Liver (tissue), 9 donors: ENCODE results near the gene SLC30A5. TPM values are rescaled to one million over a fixed set of nuclear protein-coding genes. Genes with fewer than 3 reads are reported as not detected.

Source experiments
- DNase-seq: peaks from one replicate; pipeline ENCODE4 v3.0.0-alpha.2; 2017; ENCODE audit warnings: low spot score
- H3K27ac ChIP-seq, 2 donors: one replicate each; pipeline ENCODE4 v1.7.0; 2013; ENCODE audit warnings: inconsistent platforms in 2 of 2, low read length in 2 of 2, control low read depth in 1 of 2, low read depth in 1 of 2, mild to moderate bottlenecking in 1 of 2
- H3K27me3 ChIP-seq, 4 donors: one replicate each; pipeline versions ENCODE4 v1.6.1 to v1.7.0; 2013; ENCODE audit warnings: low read length in 3 of 4, inconsistent platforms in 1 of 4, mild to moderate bottlenecking in 1 of 4, moderate library complexity in 1 of 4; ENCODE audit not compliant: control insufficient read depth in 4 of 4, insufficient read depth in 4 of 4
- H3K36me3 ChIP-seq, 4 donors: one replicate each; pipeline versions ENCODE4 v1.6.1 to v1.7.0; 2013; ENCODE audit warnings: low read length in 3 of 4, mild to moderate bottlenecking in 3 of 4, low read depth in 1 of 4, moderate library complexity in 1 of 4; ENCODE audit not compliant: control insufficient read depth in 4 of 4, insufficient read depth in 3 of 4
- H3K4me1 ChIP-seq, 4 donors: one replicate each; pipeline versions ENCODE4 v1.6.1 to v1.7.0; 2013; ENCODE audit warnings: low read length in 3 of 4, mild to moderate bottlenecking in 3 of 4, moderate library complexity in 1 of 4; ENCODE audit not compliant: control insufficient read depth in 4 of 4, insufficient read depth in 4 of 4
- H3K4me3 ChIP-seq, 3 donors: one replicate each; pipeline versions ENCODE4 v1.6.1 to v1.7.0; 2013; ENCODE audit warnings: low read length in 3 of 3, control low read depth in 1 of 3, low read depth in 1 of 3, mild to moderate bottlenecking in 1 of 3
- H3K9ac ChIP-seq, 2 donors: one replicate each; pipeline ENCODE4 v1.7.0; 2013; ENCODE audit warnings: low read length in 2 of 2, mild to moderate bottlenecking in 2 of 2, moderate library complexity in 2 of 2, control low read depth in 1 of 2, low read depth in 1 of 2
- H3K9me3 ChIP-seq, 4 donors: one replicate each; pipeline versions ENCODE4 v1.6.1 to v1.7.0; 2013; ENCODE audit warnings: low read length in 3 of 4; ENCODE audit not compliant: control insufficient read depth in 4 of 4
- ATF3 ChIP-seq: IDR thresholded peaks from 2 replicates; pipeline ENCODE4 v1.6.1; 2016; ENCODE audit warnings: antibody characterized with exemption
- CTCF ChIP-seq: fragments of 150-350 bp; IDR thresholded peaks from 2 replicates; pipeline ENCODE4 v1.5.1; 2017; ENCODE audit warnings: improper control_type of control experiment, low read depth, low read length; ENCODE audit not compliant: missing input control
- EGR1 ChIP-seq, 2 donors: IDR thresholded peaks; 2 replicates each; pipeline ENCODE4 v1.6.1; 2016 to 2018; ENCODE audit warnings: antibody characterized with exemption in 2 of 2, low read depth in 2 of 2
- FOXA1 ChIP-seq: IDR thresholded peaks from 2 replicates; pipeline ENCODE4 v1.6.1; 2016; ENCODE audit warnings: antibody characterized with exemption
- FOXA2 ChIP-seq: IDR thresholded peaks from 2 replicates; pipeline ENCODE4 v1.6.1; 2016; ENCODE audit warnings: antibody characterized with exemption
- GABPA ChIP-seq, 2 donors: IDR thresholded peaks in 1 of 2; conservative IDR thresholded peaks in 1 of 2; 2 replicates each; pipeline ENCODE4 v1.6.1; 2016; ENCODE audit warnings: antibody characterized with exemption in 2 of 2, mild to moderate bottlenecking in 1 of 2, moderate library complexity in 1 of 2
- HNF4A ChIP-seq, 2 donors: conservative IDR thresholded peaks; 2 replicates each; pipeline ENCODE4 v1.6.1; 2016; ENCODE audit warnings: antibody characterized with exemption in 2 of 2, mild to moderate bottlenecking in 2 of 2
- HNF4G ChIP-seq: IDR thresholded peaks from 2 replicates; pipeline ENCODE4 v1.6.1; 2016; ENCODE audit warnings: antibody characterized with exemption
- JUND ChIP-seq, 2 donors: IDR thresholded peaks; 2 replicates each; pipeline ENCODE4 v1.6.1; 2016; ENCODE audit warnings: antibody characterized with exemption in 2 of 2
- MAX ChIP-seq: IDR thresholded peaks from 2 replicates; pipeline ENCODE4 v1.6.1; 2016; ENCODE audit warnings: antibody characterized with exemption
- NR2F2 ChIP-seq: IDR thresholded peaks from 2 replicates; pipeline ENCODE4 v1.6.1; 2016; ENCODE audit warnings: antibody characterized with exemption
- RAD21 ChIP-seq, 2 donors: IDR thresholded peaks; 2 replicates each; pipeline ENCODE4 v1.6.1; 2016; ENCODE audit warnings: antibody characterized with exemption in 2 of 2, mild to moderate bottlenecking in 2 of 2
- REST ChIP-seq: IDR thresholded peaks from 2 replicates; pipeline ENCODE4 v1.6.1; 2016; ENCODE audit warnings: antibody characterized with exemption, mild to moderate bottlenecking
- RXRA ChIP-seq, 2 donors: IDR thresholded peaks; 2 replicates each; pipeline ENCODE4 v1.6.1; 2017 to 2018; ENCODE audit warnings: antibody characterized with exemption in 2 of 2, mild to moderate bottlenecking in 1 of 2
- SP1 ChIP-seq: IDR thresholded peaks from 2 replicates; pipeline ENCODE4 v1.6.1; 2018; ENCODE audit warnings: antibody characterized with exemption, mild to moderate bottlenecking
- TAF1 ChIP-seq: conservative IDR thresholded peaks from 2 replicates; pipeline ENCODE4 v1.6.1; 2016; ENCODE audit warnings: antibody characterized with exemption, mild to moderate bottlenecking
- YY1 ChIP-seq: IDR thresholded peaks from 2 replicates; pipeline ENCODE4 v1.6.1; 2016; ENCODE audit warnings: antibody characterized with exemption, mild to moderate bottlenecking
- ZBTB33 ChIP-seq: IDR thresholded peaks from 2 replicates; pipeline ENCODE4 v1.6.1; 2016; ENCODE audit warnings: antibody characterized with exemption
- WGBS: extraction: QIAGEN DNeasy Blood & Tissue Kit; methylation state at CpG from one replicate; pipeline ENCODE4 v1.1.7; 2013; 5-methylcytosine and 5-hydroxymethylcytosine counted together
- polyA plus RNA-seq, 2 donors: library from polyadenylated mRNA; stranded (reverse) in 1 of 2; unstranded in 1 of 2; fragments of 200-250 nt in 1 of 2; fragments of >200 nt in 1 of 2; fragmentation: Nextera tagmentation in 1 of 2; extraction: Ambion mirVana in 1 of 2; gene quantifications; one replicate each; pipeline versions ENCODE4 v1.2.1 to v1.2.3, GENCODE V29; 2013 to 2015
- total RNA-seq, 2 donors: library from RNA; depleted of rRNA; stranded (reverse); fragments of >200 nt; gene quantifications; one replicate each; pipeline ENCODE4 v1.2.3, GENCODE V29; 2014
- donor health status: healthy.
- donor health status: healthy.
- donor health status: healthy.
- donor health status: healthy.
- donor health status: healthy.

SLC30A5 gene
- total and polyA plus RNA-seq, 4 donors: 15.5 to 37.8 (median 26.2) TPM

GRCh38 chr5:69099302-69099701, 5.5 kb downstream of the SLC30A5 start:
- WGBS: 89% methylated on average over 3 of the region's 3 CpGs
- peaks cover 5 to 13% (median 9%) of the 10 kb centered on the region in 4 donors for H3K36me3 ChIP-seq
- H3K27ac ChIP-seq: no peak overlapping the region
- no peaks in the 10 kb centered on the region for H3K27me3 ChIP-seq
- H3K9ac ChIP-seq: no peak overlapping the region
- no peak for DNase-seq
- TF ChIP-seq REST (no peak), RXRA (IDR thresholded peaks at IDR 0.05) (no peak), FOXA2 (no peak), MAX (no peak), EGR1 (IDR thresholded peaks at IDR 0.05; ENCODE audit: low read depth in 2 of 2) (no peak), RAD21 (IDR thresholded peaks at IDR 0.05) (no peak), HNF4A (conservative IDR thresholded peaks at IDR 0.05) (no peak)
- no peak overlapping the region for H3K4me3 ChIP-seq
- H3K9me3 ChIP-seq: no peaks in the 10 kb centered on the region
- peaks cover 3 to 11% (median 10%) of the 10 kb centered on the region in 4 donors for H3K4me1 ChIP-seq

- Histone ChIP-seq H3K36me3 (peaks cover 14 to 49% (median 26%) of the 10 kb centered on the region in 4 donors), H3K9me3 (no peaks in the 10 kb centered on the region), H3K27ac (no peak overlapping the region), H3K4me3 (no peak overlapping the region), H3K27me3 (no peaks in the 10 kb centered on the region), H3K4me1 (no peaks in the 10 kb centered on the region), H3K9ac (no peak overlapping the region)
- WGBS: 96% methylated on average over 3 of the region's 3 CpGs
- no peak for TF ChIP-seq ZBTB33
- TF ChIP-seq TAF1: no peak
- no peak for TF ChIP-seq JUND (IDR thresholded peaks at IDR 0.05)
- TF ChIP-seq NR2F2: no peak
- no peak for TF ChIP-seq RXRA (IDR thresholded peaks at IDR 0.05)
- TF ChIP-seq FOXA2: no peak
- TF ChIP-seq SP1: no peak
- no peak for TF ChIP-seq MAX
- no peak for TF ChIP-seq YY1
- no peak for TF ChIP-seq EGR1 (IDR thresholded peaks at IDR 0.05; ENCODE audit: low read depth in 2 of 2)
- TF ChIP-seq RAD21 (IDR thresholded peaks at IDR 0.05): no peak
- no peak for TF ChIP-seq CTCF
- no peak for TF ChIP-seq REST
- TF ChIP-seq GABPA (IDR thresholded peaks at IDR 0.05 in 1 of 2, conservative IDR thresholded peaks at IDR 0.05 in 1 of 2): no peak
- no peak for TF ChIP-seq HNF4A (conservative IDR thresholded peaks at IDR 0.05)
- no peak for TF ChIP-seq FOXA1
- no peak for TF ChIP-seq ATF3
- TF ChIP-seq HNF4G: no peak
- no peak for DNase-seq
Measured at GRCh38 chr5:69103521-69103920, 9.7 kb downstream of the SLC30A5 start.
